HEK293 (cell line): ENCODE results near the gene DOCK1.

ENCODE experiments used
- GLIS1 ChIP-seq: fragments of 450-650 bp; formaldehyde crosslinking; IDR thresholded peaks from 2 replicates; pipeline ENCODE4 v1.5.1; 2016; ENCODE audit warnings: missing biosample characterization, missing genetic modification characterization
- MEIS1 ChIP-seq: sonication (generic); formaldehyde crosslinking; IDR thresholded peaks from 2 replicates; pipeline ENCODE4 v1.8.1; 2022; ENCODE audit warnings: missing genetic modification reagents, mild to moderate bottlenecking, borderline replicate concordance
- MYNN ChIP-seq: fragments of 450-650 bp; formaldehyde crosslinking; IDR thresholded peaks from 2 replicates; pipeline ENCODE4 v1.5.1; 2016; ENCODE audit warnings: missing biosample characterization, missing genetic modification characterization, borderline replicate concordance
- TCF7L2 ChIP-seq: IDR thresholded peaks from 2 replicates; pipeline ENCODE4 v1.6.1; 2011; ENCODE audit warnings: low read depth, mild to moderate bottlenecking, inconsistent platforms, low read length, moderate library complexity, borderline replicate concordance
- ZNF114 ChIP-seq: fragments of 450-650 bp; formaldehyde crosslinking; IDR thresholded peaks from 2 replicates; pipeline ENCODE4 v1.5.0; 2017; ENCODE audit warnings: missing biosample characterization, missing genetic modification characterization
- ZNF423 ChIP-seq: fragments of 450-650 bp; formaldehyde crosslinking; IDR thresholded peaks from 2 replicates; pipeline ENCODE4 v1.5.1; 2016; ENCODE audit warnings: missing biosample characterization, missing genetic modification characterization
- ZNF488 ChIP-seq: fragments of 450-650 bp; formaldehyde crosslinking; IDR thresholded peaks from 2 replicates; pipeline ENCODE4 v1.5.1; 2016; ENCODE audit warnings: missing biosample characterization, missing genetic modification characterization
- ZNF529 ChIP-seq: fragments of 450-650 bp; formaldehyde crosslinking; IDR thresholded peaks from 2 replicates; pipeline ENCODE4 v1.5.1; 2017; ENCODE audit warnings: missing genetic modification characterization, missing biosample characterization; ENCODE audit not compliant: insufficient replicate concordance
- ZNF558 ChIP-seq: fragments of 450-650 bp; formaldehyde crosslinking; IDR thresholded peaks from 2 replicates; pipeline ENCODE4 v1.5.1; 2016; ENCODE audit warnings: missing biosample characterization, missing genetic modification characterization
- TF ChIP-seq, protein P1 (sequence below): fragments of 450-650 bp; formaldehyde crosslinking; IDR thresholded peaks from 2 replicates; pipeline ENCODE4 v1.5.1; 2016; ENCODE audit warnings: missing biosample characterization, missing genetic modification characterization
- TF ChIP-seq, protein P2 (sequence below): IDR thresholded peaks from 2 replicates; pipeline ENCODE4 v1.6.1; 2011; ENCODE audit warnings: mild to moderate bottlenecking, low read depth, low read length, borderline replicate concordance
- TF ChIP-seq, protein P3 (sequence below): fragments of 450-650 bp; formaldehyde crosslinking; IDR thresholded peaks from 2 replicates; pipeline ENCODE4 v1.5.1; 2016; ENCODE audit warnings: missing biosample characterization, missing genetic modification characterization
- TF ChIP-seq, protein P4 (sequence below): fragments of 450-650 bp; formaldehyde crosslinking; IDR thresholded peaks from 2 replicates; pipeline ENCODE4 v1.5.0; 2017; ENCODE audit warnings: missing biosample characterization, missing genetic modification characterization, borderline replicate concordance

- TF ChIP-seq ZNF488 = no peak
- TF ChIP-seq, protein P1, sequence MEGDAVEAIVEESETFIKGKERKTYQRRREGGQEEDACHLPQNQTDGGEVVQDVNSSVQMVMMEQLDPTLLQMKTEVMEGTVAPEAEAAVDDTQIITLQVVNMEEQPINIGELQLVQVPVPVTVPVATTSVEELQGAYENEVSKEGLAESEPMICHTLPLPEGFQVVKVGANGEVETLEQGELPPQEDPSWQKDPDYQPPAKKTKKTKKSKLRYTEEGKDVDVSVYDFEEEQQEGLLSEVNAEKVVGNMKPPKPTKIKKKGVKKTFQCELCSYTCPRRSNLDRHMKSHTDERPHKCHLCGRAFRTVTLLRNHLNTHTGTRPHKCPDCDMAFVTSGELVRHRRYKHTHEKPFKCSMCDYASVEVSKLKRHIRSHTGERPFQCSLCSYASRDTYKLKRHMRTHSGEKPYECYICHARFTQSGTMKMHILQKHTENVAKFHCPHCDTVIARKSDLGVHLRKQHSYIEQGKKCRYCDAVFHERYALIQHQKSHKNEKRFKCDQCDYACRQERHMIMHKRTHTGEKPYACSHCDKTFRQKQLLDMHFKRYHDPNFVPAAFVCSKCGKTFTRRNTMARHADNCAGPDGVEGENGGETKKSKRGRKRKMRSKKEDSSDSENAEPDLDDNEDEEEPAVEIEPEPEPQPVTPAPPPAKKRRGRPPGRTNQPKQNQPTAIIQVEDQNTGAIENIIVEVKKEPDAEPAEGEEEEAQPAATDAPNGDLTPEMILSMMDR = no peak
- TF ChIP-seq ZNF114 (tag by site-specific recombination) = no peak
- TF ChIP-seq MEIS1 (CRISPR knock-in tag) = no peak
- TF ChIP-seq, protein P2, sequence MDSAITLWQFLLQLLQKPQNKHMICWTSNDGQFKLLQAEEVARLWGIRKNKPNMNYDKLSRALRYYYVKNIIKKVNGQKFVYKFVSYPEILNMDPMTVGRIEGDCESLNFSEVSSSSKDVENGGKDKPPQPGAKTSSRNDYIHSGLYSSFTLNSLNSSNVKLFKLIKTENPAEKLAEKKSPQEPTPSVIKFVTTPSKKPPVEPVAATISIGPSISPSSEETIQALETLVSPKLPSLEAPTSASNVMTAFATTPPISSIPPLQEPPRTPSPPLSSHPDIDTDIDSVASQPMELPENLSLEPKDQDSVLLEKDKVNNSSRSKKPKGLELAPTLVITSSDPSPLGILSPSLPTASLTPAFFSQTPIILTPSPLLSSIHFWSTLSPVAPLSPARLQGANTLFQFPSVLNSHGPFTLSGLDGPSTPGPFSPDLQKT = no peak
- TF ChIP-seq MYNN (tag by site-specific recombination) = no peak
- TF ChIP-seq, protein P3, sequence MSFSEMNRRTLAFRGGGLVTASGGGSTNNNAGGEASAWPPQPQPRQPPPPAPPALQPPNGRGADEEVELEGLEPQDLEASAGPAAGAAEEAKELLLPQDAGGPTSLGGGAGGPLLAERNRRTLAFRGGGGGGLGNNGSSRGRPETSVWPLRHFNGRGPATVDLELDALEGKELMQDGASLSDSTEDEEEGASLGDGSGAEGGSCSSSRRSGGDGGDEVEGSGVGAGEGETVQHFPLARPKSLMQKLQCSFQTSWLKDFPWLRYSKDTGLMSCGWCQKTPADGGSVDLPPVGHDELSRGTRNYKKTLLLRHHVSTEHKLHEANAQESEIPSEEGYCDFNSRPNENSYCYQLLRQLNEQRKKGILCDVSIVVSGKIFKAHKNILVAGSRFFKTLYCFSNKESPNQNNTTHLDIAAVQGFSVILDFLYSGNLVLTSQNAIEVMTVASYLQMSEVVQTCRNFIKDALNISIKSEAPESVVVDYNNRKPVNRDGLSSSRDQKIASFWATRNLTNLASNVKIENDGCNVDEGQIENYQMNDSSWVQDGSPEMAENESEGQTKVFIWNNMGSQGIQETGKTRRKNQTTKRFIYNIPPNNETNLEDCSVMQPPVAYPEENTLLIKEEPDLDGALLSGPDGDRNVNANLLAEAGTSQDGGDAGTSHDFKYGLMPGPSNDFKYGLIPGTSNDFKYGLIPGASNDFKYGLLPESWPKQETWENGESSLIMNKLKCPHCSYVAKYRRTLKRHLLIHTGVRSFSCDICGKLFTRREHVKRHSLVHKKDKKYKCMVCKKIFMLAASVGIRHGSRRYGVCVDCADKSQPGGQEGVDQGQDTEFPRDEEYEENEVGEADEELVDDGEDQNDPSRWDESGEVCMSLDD (tag by site-specific recombination) = no peak
- TF ChIP-seq ZNF529 (tag by site-specific recombination) = no peak
- TF ChIP-seq ZNF423 (tag by site-specific recombination) = no peak
- TF ChIP-seq, protein P4, sequence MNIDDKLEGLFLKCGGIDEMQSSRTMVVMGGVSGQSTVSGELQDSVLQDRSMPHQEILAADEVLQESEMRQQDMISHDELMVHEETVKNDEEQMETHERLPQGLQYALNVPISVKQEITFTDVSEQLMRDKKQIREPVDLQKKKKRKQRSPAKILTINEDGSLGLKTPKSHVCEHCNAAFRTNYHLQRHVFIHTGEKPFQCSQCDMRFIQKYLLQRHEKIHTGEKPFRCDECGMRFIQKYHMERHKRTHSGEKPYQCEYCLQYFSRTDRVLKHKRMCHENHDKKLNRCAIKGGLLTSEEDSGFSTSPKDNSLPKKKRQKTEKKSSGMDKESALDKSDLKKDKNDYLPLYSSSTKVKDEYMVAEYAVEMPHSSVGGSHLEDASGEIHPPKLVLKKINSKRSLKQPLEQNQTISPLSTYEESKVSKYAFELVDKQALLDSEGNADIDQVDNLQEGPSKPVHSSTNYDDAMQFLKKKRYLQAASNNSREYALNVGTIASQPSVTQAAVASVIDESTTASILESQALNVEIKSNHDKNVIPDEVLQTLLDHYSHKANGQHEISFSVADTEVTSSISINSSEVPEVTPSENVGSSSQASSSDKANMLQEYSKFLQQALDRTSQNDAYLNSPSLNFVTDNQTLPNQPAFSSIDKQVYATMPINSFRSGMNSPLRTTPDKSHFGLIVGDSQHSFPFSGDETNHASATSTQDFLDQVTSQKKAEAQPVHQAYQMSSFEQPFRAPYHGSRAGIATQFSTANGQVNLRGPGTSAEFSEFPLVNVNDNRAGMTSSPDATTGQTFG (tag by site-specific recombination) = no peak
- TF ChIP-seq TCF7L2 = no peak
- TF ChIP-seq GLIS1 (tag by site-specific recombination) = no peak
- TF ChIP-seq ZNF558 (tag by site-specific recombination) = no peak
Observed at GRCh38 chr10:126959906-126960685, 54.9 kb downstream of the DOCK1 start.
